VCaP (cell line): ENCODE measurements around the gene ABCC12.

Source experiments
- H3K27ac ChIP-seq: fragments of 450-650 bp; 2 replicates; pipeline ENCODE4 v1.5.1; 2017
- TF ChIP-seq, protein P1 (sequence below): fragments of 450-650 bp; conservative IDR thresholded peaks from 2 replicates; pipeline ENCODE4 v1.5.1; 2017; ENCODE audit warnings: mild to moderate bottlenecking, moderate library complexity

ABCC12 gene

DNA sequence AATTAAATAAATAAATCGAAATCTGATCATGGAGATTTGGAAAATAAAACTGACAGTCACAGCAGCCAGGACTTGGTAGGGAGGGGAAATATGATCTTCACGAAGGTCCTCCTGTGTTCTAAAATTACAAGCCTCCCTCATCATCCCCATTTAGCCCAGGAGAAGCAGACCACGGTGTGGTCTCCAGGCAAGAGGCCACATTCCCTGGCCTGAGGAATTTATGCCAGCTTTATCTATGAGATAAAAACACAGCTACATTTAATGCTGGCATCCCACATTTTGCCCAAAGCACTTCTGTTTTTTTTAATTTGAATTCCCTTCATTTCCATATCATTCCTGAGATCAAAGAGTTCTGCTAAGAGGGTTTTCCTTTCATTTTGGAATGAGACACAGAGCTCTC lies 43.2 kb downstream of the ABCC12 start:
- H3K27ac ChIP-seq = no peak overlapping the region
- TF ChIP-seq, protein P1, sequence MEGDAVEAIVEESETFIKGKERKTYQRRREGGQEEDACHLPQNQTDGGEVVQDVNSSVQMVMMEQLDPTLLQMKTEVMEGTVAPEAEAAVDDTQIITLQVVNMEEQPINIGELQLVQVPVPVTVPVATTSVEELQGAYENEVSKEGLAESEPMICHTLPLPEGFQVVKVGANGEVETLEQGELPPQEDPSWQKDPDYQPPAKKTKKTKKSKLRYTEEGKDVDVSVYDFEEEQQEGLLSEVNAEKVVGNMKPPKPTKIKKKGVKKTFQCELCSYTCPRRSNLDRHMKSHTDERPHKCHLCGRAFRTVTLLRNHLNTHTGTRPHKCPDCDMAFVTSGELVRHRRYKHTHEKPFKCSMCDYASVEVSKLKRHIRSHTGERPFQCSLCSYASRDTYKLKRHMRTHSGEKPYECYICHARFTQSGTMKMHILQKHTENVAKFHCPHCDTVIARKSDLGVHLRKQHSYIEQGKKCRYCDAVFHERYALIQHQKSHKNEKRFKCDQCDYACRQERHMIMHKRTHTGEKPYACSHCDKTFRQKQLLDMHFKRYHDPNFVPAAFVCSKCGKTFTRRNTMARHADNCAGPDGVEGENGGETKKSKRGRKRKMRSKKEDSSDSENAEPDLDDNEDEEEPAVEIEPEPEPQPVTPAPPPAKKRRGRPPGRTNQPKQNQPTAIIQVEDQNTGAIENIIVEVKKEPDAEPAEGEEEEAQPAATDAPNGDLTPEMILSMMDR = no peak

DNA sequence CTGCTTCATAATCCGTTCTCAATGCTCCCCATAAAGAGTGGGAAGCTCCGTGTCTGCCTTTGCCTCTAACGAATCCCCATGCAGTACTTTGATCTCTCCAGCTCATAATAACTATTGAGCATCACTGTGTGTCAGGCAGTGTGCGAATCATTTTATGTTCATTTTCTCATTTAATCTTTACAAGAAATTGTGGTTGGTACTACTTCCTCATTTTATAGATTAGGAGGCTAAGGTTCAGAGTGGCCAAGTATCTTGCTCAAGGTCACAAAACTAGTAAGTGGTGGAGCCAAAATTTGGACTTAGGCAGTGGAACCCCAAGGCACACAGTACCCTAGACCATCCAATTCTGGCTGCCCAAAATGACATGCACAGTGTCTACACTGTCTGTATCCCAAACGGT lies 44.8 kb downstream of the ABCC12 start:
- TF ChIP-seq, protein P1 = no peak

DNA sequence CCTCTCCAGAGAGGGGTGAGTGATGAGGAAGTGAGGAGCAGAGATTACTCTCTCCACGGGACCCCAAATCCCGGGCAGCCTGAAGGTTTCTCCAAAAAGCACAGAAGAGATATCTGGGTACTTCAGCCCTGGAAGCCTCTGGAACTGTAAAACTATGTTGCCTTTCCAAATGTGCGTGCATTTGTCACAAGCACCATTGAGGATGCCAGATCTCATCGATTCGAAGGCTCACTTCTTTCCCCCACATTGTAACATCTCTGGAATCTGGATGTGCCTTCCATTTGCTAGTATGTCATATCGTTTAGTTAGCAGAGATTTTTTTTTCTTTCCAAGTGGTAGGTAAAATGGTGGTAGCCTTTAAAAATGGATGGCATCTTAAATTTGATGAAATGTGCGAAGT lies 45.8 kb downstream of the ABCC12 start:
- H3K27ac ChIP-seq = no peak overlapping the region
- TF ChIP-seq, protein P1 = no peak

More for the DNA sequence above, 44.8 kb downstream of the ABCC12 start:
- no peak overlapping the region for H3K27ac ChIP-seq

DNA sequence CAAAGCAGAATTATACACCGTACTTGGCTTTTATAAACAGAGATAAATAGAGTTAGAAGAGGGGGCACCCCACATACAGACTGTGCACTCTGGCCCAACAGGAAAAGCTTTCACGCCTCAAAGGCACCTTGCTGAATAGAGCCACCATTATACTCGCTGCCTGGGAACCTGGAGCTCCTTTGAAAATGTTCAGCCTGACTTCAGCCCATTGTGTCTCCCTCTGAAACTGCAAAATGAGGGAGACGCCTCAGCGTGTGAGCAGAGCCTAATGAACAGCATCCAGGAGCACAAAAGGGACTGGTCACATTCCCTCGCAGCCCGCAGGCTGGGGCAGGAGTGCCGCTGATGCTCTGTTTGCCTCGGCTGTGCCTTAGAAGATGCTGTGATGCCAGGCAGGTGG lies 46.3 kb downstream of the ABCC12 start:
- H3K27ac ChIP-seq = no peak overlapping the region
- TF ChIP-seq, protein P1 = no peak

DNA sequence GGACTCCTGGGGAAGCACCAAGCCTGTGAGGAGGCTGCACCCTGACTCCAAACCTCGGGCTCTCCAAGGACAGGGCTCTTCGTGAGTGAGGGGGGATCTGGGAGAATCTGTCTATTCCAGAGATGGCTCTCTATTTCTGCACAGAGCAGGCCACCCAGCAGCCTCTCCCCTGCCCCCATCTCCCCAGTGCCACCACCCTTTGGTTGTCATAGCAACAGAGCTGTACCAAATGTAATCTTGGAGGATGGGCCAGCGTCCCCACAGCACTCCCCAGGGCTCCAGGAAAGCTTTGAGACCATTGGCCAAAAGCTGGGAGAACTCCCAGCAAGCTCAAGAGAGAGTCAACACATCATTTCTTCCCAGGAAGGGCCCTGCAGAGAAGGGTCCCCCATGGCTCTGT lies 49.3 kb downstream of the ABCC12 start:
- TF ChIP-seq, protein P1 = no peak
- H3K27ac ChIP-seq = no peak overlapping the region
